Measurements from ENCODE around the gene ADAM20.
"Not testable (repeated sequence)": the region's sequence is repeated elsewhere in the genome, so short reads cannot be mapped to it uniquely, and the experiment has no call there.

The ADAM20 gene

GRCh38 chr14:70514168-70515069, 20.4 kb downstream of the ADAM20 start:
- no peak for TF ChIP-seq ZNF274 (IDR thresholded peaks at IDR 0.05; ENCODE audit: low read depth, low read length)

GRCh38 chr14:70498191-70498590, 36.6 kb downstream of the ADAM20 start:
- no peak for TF ChIP-seq ZNF274 (IDR thresholded peaks at IDR 0.05; ENCODE audit: low read depth, low read length)
- H3K4me3 ChIP-seq (ENCODE audit: low read length), result no peak overlapping the region

More at GRCh38 chr14:70514168-70515069, 20.4 kb downstream of the ADAM20 start:
- H3K4me3 ChIP-seq (ENCODE audit: low read length), result no peak overlapping the region

- no peak overlapping the region for H3K4me3 ChIP-seq (ENCODE audit: low read length)
- TF ChIP-seq ZNF274 (IDR thresholded peaks at IDR 0.05; ENCODE audit: low read depth, low read length), result no peak
Observed at GRCh38 chr14:70489579-70490200, 45.1 kb downstream of the ADAM20 start.

- not testable (repeated sequence) for H3K4me3 ChIP-seq (ENCODE audit: low read length)
Observed at GRCh38 chr14:70477356-70478105, 57.3 kb downstream of the ADAM20 start.

- not testable (repeated sequence) for H3K4me3 ChIP-seq (ENCODE audit: low read length)
Observed at GRCh38 chr14:70475459-70475858, 59.3 kb downstream of the ADAM20 start.

- TF ChIP-seq ZNF274 (IDR thresholded peaks at IDR 0.05; ENCODE audit: low read depth, low read length), result no peak
- no peak overlapping the region for H3K4me3 ChIP-seq (ENCODE audit: low read length)
Observed at GRCh38 chr14:70473825-70474224, 61.0 kb downstream of the ADAM20 start.

Measured in GM08714 (cell line).